Measurements from ENCODE around the gene MZB1.

Gene MZB1

GRCh38 chr5:139385061-139386049, 4.4 kb downstream of the MZB1 start:
- no peak overlapping the region for H3K27ac ChIP-seq (ENCODE audit: insufficient read depth, low read depth, low read length, poor library complexity, severe bottlenecking)
- H3K4me1 ChIP-seq (ENCODE audit: control insufficient read depth, insufficient read depth, low read length) = peaks cover 7% of the 10 kb centered on the region
- no peaks in the 10 kb centered on the region for H3K36me3 ChIP-seq (ENCODE audit: control insufficient read depth, insufficient read depth, low read length)
- no peaks in the 10 kb centered on the region for H3K27me3 ChIP-seq (ENCODE audit: control insufficient read depth, insufficient read depth, low read length, poor library complexity, severe bottlenecking)
- no peaks in the 10 kb centered on the region for H3K9me3 ChIP-seq (ENCODE audit: control insufficient read depth, low read length)
- H3K4me3 ChIP-seq (ENCODE audit: insufficient read depth, low read depth, low read length) = no peak overlapping the region
- 92 to 93% methylated on average over 8 of the region's 8 CpGs for WGBS, 2 experiments

- H3K4me1 ChIP-seq (ENCODE audit: control insufficient read depth, insufficient read depth, low read length) = peaks cover 7% of the 10 kb centered on the region
- no peaks in the 10 kb centered on the region for H3K9me3 ChIP-seq (ENCODE audit: control insufficient read depth, low read length)
- H3K4me3 ChIP-seq (ENCODE audit: insufficient read depth, low read depth, low read length) = no peak overlapping the region
- whole genome bisulfite sequencing, 2 experiments = 93 to 95% methylated on average over 9 of the region's 9 CpGs
- H3K27ac ChIP-seq (ENCODE audit: insufficient read depth, low read depth, low read length, poor library complexity, severe bottlenecking) = no peak overlapping the region
- H3K27me3 ChIP-seq (ENCODE audit: control insufficient read depth, insufficient read depth, low read length, poor library complexity, severe bottlenecking) = no peaks in the 10 kb centered on the region
- no peaks in the 10 kb centered on the region for H3K36me3 ChIP-seq (ENCODE audit: control insufficient read depth, insufficient read depth, low read length)
Observed at GRCh38 chr5:139384591-139385051, 5.1 kb downstream of the MZB1 start.

GRCh38 chr5:139383993-139384590, 5.6 kb downstream of the MZB1 start:
- no peaks in the 10 kb centered on the region for H3K36me3 ChIP-seq (ENCODE audit: control insufficient read depth, insufficient read depth, low read length)
- H3K9me3 ChIP-seq (ENCODE audit: control insufficient read depth, low read length) = no peaks in the 10 kb centered on the region
- H3K27ac ChIP-seq (ENCODE audit: insufficient read depth, low read depth, low read length, poor library complexity, severe bottlenecking) = no peak overlapping the region
- peaks cover 7% of the 10 kb centered on the region for H3K4me1 ChIP-seq (ENCODE audit: control insufficient read depth, insufficient read depth, low read length)
- 78 to 83% methylated on average over 7 of the region's 7 CpGs for WGBS, 2 experiments
- H3K4me3 ChIP-seq (ENCODE audit: insufficient read depth, low read depth, low read length) = no peak overlapping the region
- no peaks in the 10 kb centered on the region for H3K27me3 ChIP-seq (ENCODE audit: control insufficient read depth, insufficient read depth, low read length, poor library complexity, severe bottlenecking)

DNA sequence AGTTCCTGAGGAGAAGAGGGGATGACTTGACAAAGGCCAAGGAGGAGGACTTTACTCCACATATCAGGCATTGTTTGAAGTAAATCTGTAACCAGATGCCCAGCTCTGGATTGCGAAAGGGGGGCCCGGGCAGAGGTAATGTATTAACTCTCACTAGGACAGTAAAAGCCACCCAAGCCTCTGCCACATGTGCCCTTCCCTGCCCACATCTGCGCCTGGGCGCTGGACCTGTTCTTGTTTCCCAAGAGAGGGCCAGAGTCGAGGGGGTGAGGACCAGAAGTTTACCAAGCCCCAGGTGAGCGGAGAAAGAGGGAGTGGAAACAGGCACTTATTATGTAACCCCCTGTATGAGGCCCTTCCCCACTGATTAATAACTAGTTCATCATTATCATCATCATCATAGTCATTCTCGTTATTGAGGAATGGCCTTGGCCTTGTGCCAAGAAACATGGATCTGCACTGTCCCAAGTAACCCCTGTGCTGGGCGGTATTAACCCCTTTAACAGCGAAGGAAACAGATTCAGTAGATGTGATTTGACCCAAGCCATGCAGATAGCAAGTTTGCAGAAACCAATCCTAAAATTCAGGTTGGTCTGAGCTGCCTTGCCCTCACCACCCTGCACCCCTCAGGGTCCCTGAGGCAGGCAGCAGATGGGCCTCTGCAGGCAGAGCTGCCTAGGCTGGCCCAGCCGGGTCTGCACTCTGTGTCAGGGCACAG, 6.3 kb downstream of the MZB1 start, which contains the start of gene SLC23A1:
Gene SLC23A1, minus strand, starts transcription at position 23 of the 718 bp plus-strand sequence. CDS start 44 bp downstream, outside the sequence.
- no peaks in the 10 kb centered on the region for H3K9me3 ChIP-seq (ENCODE audit: control insufficient read depth, low read length)
- no peaks in the 10 kb centered on the region for H3K36me3 ChIP-seq (ENCODE audit: control insufficient read depth, insufficient read depth, low read length)
- H3K27ac ChIP-seq (ENCODE audit: insufficient read depth, low read depth, low read length, poor library complexity, severe bottlenecking) = no peak within 1 kb of the TSS
- no peaks in the 10 kb centered on the region for H3K27me3 ChIP-seq (ENCODE audit: control insufficient read depth, insufficient read depth, low read length, poor library complexity, severe bottlenecking)
- H3K4me1 ChIP-seq (ENCODE audit: control insufficient read depth, insufficient read depth, low read length) = peaks cover 7% of the 10 kb centered on the region
- H3K4me3 ChIP-seq (ENCODE audit: insufficient read depth, low read depth, low read length) = no peak within 1 kb of the TSS
- 92% methylated on average over 10 of the region's 10 CpGs for WGBS, 2 experiments

- H3K4me3 ChIP-seq (ENCODE audit: insufficient read depth, low read depth, low read length) = no peak overlapping the region
- no peaks in the 10 kb centered on the region for H3K36me3 ChIP-seq (ENCODE audit: control insufficient read depth, insufficient read depth, low read length)
- no peaks in the 10 kb centered on the region for H3K9me3 ChIP-seq (ENCODE audit: control insufficient read depth, low read length)
- no peak overlapping the region for H3K27ac ChIP-seq (ENCODE audit: insufficient read depth, low read depth, low read length, poor library complexity, severe bottlenecking)
- no peaks in the 10 kb centered on the region for H3K27me3 ChIP-seq (ENCODE audit: control insufficient read depth, insufficient read depth, low read length, poor library complexity, severe bottlenecking)
- 82 to 93% methylated on average over 2 of the region's 3 CpGs for WGBS, 2 experiments
- H3K4me1 ChIP-seq (ENCODE audit: control insufficient read depth, insufficient read depth, low read length) = peaks cover under 1% of the 10 kb centered on the region
Observed at GRCh38 chr5:139382807-139383206, 6.9 kb downstream of the MZB1 start.

- Histone ChIP-seq H3K4me1 (ENCODE audit: control insufficient read depth, insufficient read depth, low read length) (no peaks in the 10 kb centered on the region), H3K9me3 (ENCODE audit: control insufficient read depth, low read length) (no peaks in the 10 kb centered on the region), H3K4me3 (ENCODE audit: insufficient read depth, low read depth, low read length) (no peak overlapping the region), H3K36me3 (ENCODE audit: control insufficient read depth, insufficient read depth, low read length) (no peaks in the 10 kb centered on the region), H3K27me3 (ENCODE audit: control insufficient read depth, insufficient read depth, low read length, poor library complexity, severe bottlenecking) (no peaks in the 10 kb centered on the region), H3K27ac (ENCODE audit: insufficient read depth, low read depth, low read length, poor library complexity, severe bottlenecking) (no peak overlapping the region)
- 93 to 94% methylated on average over 28 of the region's 28 CpGs for WGBS, 2 experiments
Observed at GRCh38 chr5:139381837-139382761, 7.6 kb downstream of the MZB1 start.

DNA sequence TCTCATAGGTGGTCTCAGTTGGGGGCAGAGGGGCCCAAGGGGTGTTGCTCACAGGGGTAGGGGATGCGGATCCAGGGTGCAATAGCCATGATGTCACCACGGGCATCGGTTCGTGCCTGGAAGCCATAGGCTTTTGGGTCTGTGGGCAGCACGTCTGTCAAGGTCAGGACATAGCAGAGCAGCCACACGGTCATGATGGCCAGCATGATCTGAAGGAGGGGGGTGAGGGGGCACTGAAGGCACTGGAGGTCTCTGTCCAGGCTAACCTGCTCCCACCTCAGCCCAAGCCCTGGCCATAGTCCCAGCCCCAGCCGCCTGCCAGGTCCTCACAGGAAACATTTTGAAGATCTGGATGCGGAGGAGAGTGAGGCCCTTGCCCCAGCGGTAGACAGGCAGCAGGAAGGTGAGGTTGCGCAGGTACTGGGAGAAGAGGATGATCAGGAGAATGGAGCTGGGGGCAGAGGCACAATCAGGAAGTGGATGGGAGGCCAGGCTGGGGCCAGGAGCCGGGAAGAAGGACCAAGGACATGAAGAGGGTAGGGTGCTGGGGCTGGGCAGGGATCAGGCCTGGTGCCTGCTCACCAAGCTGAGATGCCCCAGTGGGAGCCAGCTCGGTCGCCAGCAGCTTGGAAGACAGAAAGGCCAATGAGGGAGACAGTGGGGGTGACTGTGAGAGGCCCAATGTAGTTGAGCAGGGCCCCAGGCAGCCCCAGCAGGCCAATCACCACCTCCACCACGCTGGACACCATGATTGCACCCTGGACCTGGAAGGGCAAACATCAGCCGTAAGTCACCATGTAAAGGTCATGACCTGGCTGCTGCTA, 9.9 kb downstream of the MZB1 start:
- 94% methylated on average over 15 of the region's 15 CpGs for WGBS, 2 experiments
- H3K9me3 ChIP-seq (ENCODE audit: control insufficient read depth, low read length) = no peaks in the 10 kb centered on the region
- H3K27me3 ChIP-seq (ENCODE audit: control insufficient read depth, insufficient read depth, low read length, poor library complexity, severe bottlenecking) = no peaks in the 10 kb centered on the region
- no peak overlapping the region for H3K4me3 ChIP-seq (ENCODE audit: insufficient read depth, low read depth, low read length)
- H3K27ac ChIP-seq (ENCODE audit: insufficient read depth, low read depth, low read length, poor library complexity, severe bottlenecking) = no peak overlapping the region
- H3K4me1 ChIP-seq (ENCODE audit: control insufficient read depth, insufficient read depth, low read length) = no peaks in the 10 kb centered on the region
- H3K36me3 ChIP-seq (ENCODE audit: control insufficient read depth, insufficient read depth, low read length) = no peaks in the 10 kb centered on the region

DNA sequence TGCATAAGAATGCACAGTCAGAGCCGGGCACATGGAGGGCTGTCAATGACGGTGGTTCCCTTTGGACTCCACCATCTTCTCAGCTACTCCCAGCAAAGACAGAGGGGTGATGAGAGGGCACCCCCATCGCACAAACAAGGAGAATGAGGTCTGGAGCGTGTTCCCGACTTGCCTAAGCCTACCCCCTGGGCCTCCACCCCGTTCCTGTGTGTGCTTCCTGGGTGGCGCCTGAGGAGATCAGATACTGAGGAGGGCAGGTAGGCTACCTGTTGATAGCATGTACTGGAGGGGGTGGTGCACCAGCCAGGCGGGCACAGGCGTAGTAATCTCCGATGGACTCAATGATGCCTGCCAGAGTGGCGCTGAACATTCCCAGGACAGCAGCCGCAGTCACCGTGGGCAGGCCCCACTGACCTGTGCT, 10.8 kb downstream of the MZB1 start:
- Histone ChIP-seq H3K27ac (ENCODE audit: insufficient read depth, low read depth, low read length, poor library complexity, severe bottlenecking) (no peak overlapping the region), H3K4me1 (ENCODE audit: control insufficient read depth, insufficient read depth, low read length) (no peaks in the 10 kb centered on the region), H3K36me3 (ENCODE audit: control insufficient read depth, insufficient read depth, low read length) (no peaks in the 10 kb centered on the region), H3K4me3 (ENCODE audit: insufficient read depth, low read depth, low read length) (no peak overlapping the region), H3K9me3 (ENCODE audit: control insufficient read depth, low read length) (no peaks in the 10 kb centered on the region), H3K27me3 (ENCODE audit: control insufficient read depth, insufficient read depth, low read length, poor library complexity, severe bottlenecking) (no peaks in the 10 kb centered on the region)
- WGBS, 2 experiments = 96% methylated on average over 13 of the region's 13 CpGs
